Activated CD4-positive, alpha-beta memory T cell treated with anti-CD3 and anti-CD28 coated beads, Interleukin-2, amount 10 ng/mL, durations not matched to agents 7 days and 5 days (primary cell): ENCODE data around the gene SERBP1. TPM values are rescaled to one million over a fixed set of nuclear protein-coding genes. Genes with fewer than 3 reads are reported as not detected.

ENCODE experiments used
- CTCF ChIA-PET: fragments of 350-600 bp; sonication (Branson Sonifier 250); formaldehyde crosslinking; loops from one replicate; lab custom pipeline; 2021; ENCODE audit warnings: antibody characterized with exemption, inconsistent platforms; lab: Charles Lee
- POLR2A ChIA-PET: fragments of 350-600 bp; sonication (Branson Sonifier 250); formaldehyde crosslinking; loops from one replicate; lab custom pipeline; 2021; ENCODE audit warnings: antibody characterized with exemption; lab: Charles Lee
- DNase-seq: peaks from one replicate; pipeline ENCODE4 v3.0.0-alpha.2; 2020
- H3K27ac Mint-ChIP-seq: one replicate; pipeline ENCODE4 v1.8.0; 2021; ENCODE audit warnings: mild to moderate bottlenecking, mixed read lengths
- H3K27me3 Mint-ChIP-seq: one replicate; pipeline ENCODE4 v1.8.0; 2021; ENCODE audit warnings: mixed read lengths
- H3K36me3 Mint-ChIP-seq: one replicate; pipeline ENCODE4 v1.8.0; 2021; ENCODE audit warnings: low read depth, mixed read lengths
- H3K4me1 Mint-ChIP-seq: one replicate; pipeline ENCODE4 v1.8.0; 2021; ENCODE audit warnings: mixed read lengths
- H3K4me3 Mint-ChIP-seq: one replicate; pipeline ENCODE4 v1.8.0; 2021; ENCODE audit warnings: mild to moderate bottlenecking, mixed read lengths
- H3K9me3 Mint-ChIP-seq: one replicate; pipeline ENCODE4 v1.8.0; 2021; ENCODE audit warnings: mixed read lengths
- total RNA-seq, 2 experiments: library from RNA; stranded (reverse); gene quantifications; one replicate each; pipeline ENCODE4 v1.2.3, GENCODE V29; 2021

The SERBP1 gene
- total RNA-seq, 2 experiments from 2014 or later, result 213 to 219 TPM

GRCh38 chr1:67399199-67399993 lies 30.8 kb downstream of the SERBP1 start:
- CTCF ChIA-PET, result interaction anchor here (1.1 kb wide), 1 partner anchor 8 kb away, joined by 3 read pairs; no protein-coding TSS in a partner anchor

GRCh38 chr1:67394548-67394947 lies 35.7 kb downstream of the SERBP1 start:
- Mint-ChIP-seq H3K4me1 (peaks cover 5% of the 10 kb centered on the region), H3K9me3 (no peaks in the 10 kb centered on the region), H3K27ac (no peak overlapping the region), H3K36me3 (peaks cover 78% of the 10 kb centered on the region), H3K27me3 (no peaks in the 10 kb centered on the region), H3K4me3 (no peak overlapping the region)
- ChIA-PET POLR2A (interaction anchor here (1.0 kb wide), 1 partner anchor 12 kb away, joined by 3 read pairs; no protein-coding TSS in a partner anchor), CTCF (no interaction called here)
- no peak for DNase-seq

More at GRCh38 chr1:67399199-67399993, 30.8 kb downstream of the SERBP1 start:
- no peak overlapping the region for H3K4me3 Mint-ChIP-seq
- POLR2A ChIA-PET, result interaction anchor here (0.8 to 1.5 kb wide), 5 partner anchors 9 to 166 kb away, joined by 3 to 9 read pairs (median 3); no protein-coding TSS in a partner anchor
- no peak overlapping the region for H3K27ac Mint-ChIP-seq
- H3K9me3 Mint-ChIP-seq, result no peaks in the 10 kb centered on the region
- H3K27me3 Mint-ChIP-seq, result no peaks in the 10 kb centered on the region
- no peak for DNase-seq
- H3K4me1 Mint-ChIP-seq, result peaks cover 10% of the 10 kb centered on the region
- H3K36me3 Mint-ChIP-seq, result peaks cover 53% of the 10 kb centered on the region

DNA sequence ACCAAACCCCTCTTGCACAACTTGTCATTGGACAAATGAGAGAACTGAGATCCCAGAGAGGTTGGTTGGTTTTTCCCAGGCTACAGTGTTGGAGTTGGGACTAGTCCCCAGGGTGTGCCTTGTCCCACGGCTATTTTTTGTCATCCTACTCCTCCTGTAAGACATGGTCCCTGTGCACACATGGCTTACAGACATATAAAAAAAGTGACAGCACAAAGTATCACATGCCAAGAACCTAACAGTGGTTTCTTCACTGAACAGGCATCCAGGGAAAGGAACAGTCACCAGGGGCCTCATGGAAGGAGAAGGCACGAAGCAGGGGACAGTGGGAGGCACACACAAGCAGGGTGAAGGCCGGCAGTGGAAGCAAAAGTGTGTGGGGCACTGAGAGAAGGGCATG lies 36.5 kb downstream of the SERBP1 start:
- H3K9me3 Mint-ChIP-seq, result no peaks in the 10 kb centered on the region
- H3K4me3 Mint-ChIP-seq, result no peak overlapping the region
- peaks cover 74% of the 10 kb centered on the region for H3K36me3 Mint-ChIP-seq
- ChIA-PET CTCF (interaction anchor here (1.2 kb wide), 1 partner anchor 181 kb away, joined by 4 read pairs; no protein-coding TSS in a partner anchor), POLR2A (interaction anchor here (1.0 to 1.8 kb wide), 3 partner anchors 11 to 36 kb away, joined by 3 to 5 read pairs (median 4); partner anchors contain the start of gene SERBP1)
- H3K4me1 Mint-ChIP-seq, result peaks cover 1% of the 10 kb centered on the region
- H3K27me3 Mint-ChIP-seq, result no peaks in the 10 kb centered on the region
- no peak for DNase-seq
- H3K27ac Mint-ChIP-seq, result no peak overlapping the region

GRCh38 chr1:67393240-67393639 lies 37.0 kb downstream of the SERBP1 start:
- no peaks in the 10 kb centered on the region for H3K27me3 Mint-ChIP-seq
- DNase-seq, result no peak
- no peak overlapping the region for H3K27ac Mint-ChIP-seq
- ChIA-PET POLR2A (interaction anchor here (0.8 to 1.8 kb wide), 3 partner anchors 35 to 64 kb away, joined by 3 to 5 read pairs (median 4); partner anchors contain the start of gene SERBP1), CTCF (interaction anchor here (1.2 kb wide), 1 partner anchor 180 kb away, joined by 4 read pairs; no protein-coding TSS in a partner anchor)
- peaks cover 69% of the 10 kb centered on the region for H3K36me3 Mint-ChIP-seq
- H3K9me3 Mint-ChIP-seq, result no peaks in the 10 kb centered on the region
- no peak overlapping the region for H3K4me3 Mint-ChIP-seq
- peaks cover 1% of the 10 kb centered on the region for H3K4me1 Mint-ChIP-seq

DNA sequence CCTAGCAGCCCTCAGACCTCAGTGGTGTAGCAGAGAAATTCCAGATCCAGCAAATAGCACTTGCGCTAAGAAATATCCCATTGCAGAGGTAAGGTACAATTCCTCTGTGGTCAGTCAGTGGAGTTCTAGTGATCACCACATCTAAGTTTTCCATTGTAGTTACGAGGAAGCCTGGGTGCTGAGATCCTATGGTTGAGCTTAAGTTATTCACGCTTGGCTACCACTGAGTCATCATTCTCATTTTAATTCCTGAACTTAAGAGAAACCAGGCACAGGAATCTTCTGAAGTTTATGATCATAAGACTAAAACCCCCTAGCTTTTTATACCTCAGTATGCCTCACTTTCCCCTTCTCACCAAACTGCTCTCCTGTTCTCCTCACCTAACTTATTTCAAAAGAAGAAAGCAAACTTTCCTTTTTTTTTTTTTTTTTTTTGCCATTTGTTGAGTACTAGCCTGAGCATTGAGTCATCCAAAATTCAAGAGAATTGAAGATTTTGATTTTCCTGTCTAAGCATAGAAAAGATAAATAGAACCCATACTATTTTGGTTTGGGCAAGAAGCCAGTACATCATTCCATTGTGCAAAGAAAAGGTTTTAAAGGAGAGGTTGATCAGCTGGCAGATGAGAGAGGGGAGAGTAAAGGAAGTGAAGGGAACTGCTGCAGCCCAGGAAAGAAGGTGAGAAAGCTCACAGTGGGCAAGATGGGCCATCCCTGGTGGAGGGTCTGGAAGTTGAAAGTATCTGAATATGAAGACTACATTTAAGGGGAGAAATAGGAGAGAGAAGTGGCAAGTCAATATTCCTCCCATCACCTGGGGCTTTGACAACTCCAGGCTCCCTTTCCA lies 39.9 kb downstream of the SERBP1 start:
- DNase-seq, result no peak
- Mint-ChIP-seq H3K9me3 (peaks cover 3% of the 10 kb centered on the region), H3K27ac (no peak overlapping the region), H3K4me1 (no peaks in the 10 kb centered on the region), H3K27me3 (no peaks in the 10 kb centered on the region), H3K4me3 (no peak overlapping the region), H3K36me3 (peaks cover 52% of the 10 kb centered on the region)
- CTCF ChIA-PET, result interaction anchor here (0.6 to 1.1 kb wide), 2 partner anchors 38 to 659 kb away, joined by 3 to 4 read pairs; no protein-coding TSS in a partner anchor
- POLR2A ChIA-PET, result interaction anchor here (0.9 kb wide), 1 partner anchor 11 kb away, joined by 3 read pairs; no protein-coding TSS in a partner anchor

- Mint-ChIP-seq H3K27ac (no peak overlapping the region), H3K4me3 (no peak overlapping the region), H3K27me3 (no peaks in the 10 kb centered on the region), H3K4me1 (no peaks in the 10 kb centered on the region), H3K9me3 (peaks cover 35% of the 10 kb centered on the region), H3K36me3 (peaks cover 72% of the 10 kb centered on the region)
- ChIA-PET POLR2A (no interaction called here), CTCF (no interaction called here)
- no peak for DNase-seq
These were observed 46.1 kb downstream of the SERBP1 start for GRCh38 chr1:67383999-67384638.

DNA sequence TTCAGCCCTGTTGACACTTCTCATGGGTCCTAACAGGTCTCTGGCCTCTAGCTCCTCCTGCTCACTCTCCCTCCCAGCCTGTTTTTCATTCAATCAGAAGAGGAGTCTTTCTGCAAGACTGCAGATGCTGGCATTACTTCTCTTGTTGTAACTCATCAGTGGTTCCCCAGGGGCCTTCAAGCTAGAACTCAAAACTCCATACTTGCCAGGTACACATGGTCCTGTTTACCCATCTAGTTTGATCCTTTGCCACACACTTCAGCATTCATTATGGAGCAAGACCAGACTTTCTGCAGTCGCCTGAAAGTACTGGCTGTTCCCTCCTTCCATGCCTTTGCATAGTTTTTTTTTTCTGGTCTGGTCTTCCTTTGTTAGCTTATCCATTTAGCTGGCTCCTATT lies 47.9 kb downstream of the SERBP1 start:
- no peaks in the 10 kb centered on the region for H3K27me3 Mint-ChIP-seq
- H3K4me3 Mint-ChIP-seq, result no peak overlapping the region
- H3K4me1 Mint-ChIP-seq, result peaks cover 3% of the 10 kb centered on the region
- CTCF ChIA-PET, result interaction anchor here (0.7 kb wide), 1 partner anchor 33 kb away, joined by 4 read pairs; no protein-coding TSS in a partner anchor
- peaks cover 35% of the 10 kb centered on the region for H3K9me3 Mint-ChIP-seq
- peaks cover 85% of the 10 kb centered on the region for H3K36me3 Mint-ChIP-seq
- POLR2A ChIA-PET, result interaction anchor here (0.9 kb wide), 1 partner anchor 12 kb away, joined by 3 read pairs; no protein-coding TSS in a partner anchor
- no peak for DNase-seq
- H3K27ac Mint-ChIP-seq, result no peak overlapping the region

DNA sequence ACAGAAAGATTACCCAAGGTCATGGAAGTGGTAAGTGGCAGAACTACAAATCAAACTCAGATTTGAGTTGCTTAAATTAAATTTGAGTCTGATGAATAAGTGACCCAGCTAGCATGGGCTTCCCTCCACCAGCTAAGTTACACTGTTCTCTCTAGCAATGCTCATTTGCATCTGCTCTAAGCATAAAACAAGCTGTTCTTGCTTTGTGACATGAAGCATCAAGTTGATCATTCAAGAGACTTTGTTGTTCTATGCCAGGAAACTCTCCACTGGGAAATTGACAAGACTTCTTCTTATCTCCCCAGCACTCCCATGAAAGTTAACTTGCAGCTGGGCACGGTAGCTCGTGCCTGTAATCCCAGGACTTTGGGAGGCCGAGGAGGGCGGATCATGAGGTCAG lies 49.0 kb downstream of the SERBP1 start:
- no peak overlapping the region for H3K27ac Mint-ChIP-seq
- peaks cover 35% of the 10 kb centered on the region for H3K9me3 Mint-ChIP-seq
- DNase-seq, result no peak
- no peaks in the 10 kb centered on the region for H3K27me3 Mint-ChIP-seq
- ChIA-PET CTCF (interaction anchor here (0.7 kb wide), 1 partner anchor 10 kb away, joined by 3 read pairs; no protein-coding TSS in a partner anchor), POLR2A (no interaction called here)
- H3K4me1 Mint-ChIP-seq, result peaks cover 14% of the 10 kb centered on the region
- peaks cover 91% of the 10 kb centered on the region for H3K36me3 Mint-ChIP-seq
- no peak overlapping the region for H3K4me3 Mint-ChIP-seq

GRCh38 chr1:67377253-67377652 lies 52.9 kb downstream of the SERBP1 start:
- CTCF ChIA-PET, result no interaction called here
- POLR2A ChIA-PET, result no interaction called here
- H3K27me3 Mint-ChIP-seq, result no peaks in the 10 kb centered on the region

GRCh38 chr1:67376381-67376780 lies 53.8 kb downstream of the SERBP1 start:
- no peak for DNase-seq
- H3K4me3 Mint-ChIP-seq, result no peak overlapping the region
- H3K27me3 Mint-ChIP-seq, result no peaks in the 10 kb centered on the region
- H3K27ac Mint-ChIP-seq, result no peak overlapping the region
- ChIA-PET CTCF (no interaction called here), POLR2A (no interaction called here)
- peaks cover 18% of the 10 kb centered on the region for H3K4me1 Mint-ChIP-seq
- peaks cover 84% of the 10 kb centered on the region for H3K36me3 Mint-ChIP-seq
- no peaks in the 10 kb centered on the region for H3K9me3 Mint-ChIP-seq

More at GRCh38 chr1:67377253-67377652, 52.9 kb downstream of the SERBP1 start:
- Mint-ChIP-seq H3K27ac (peak overlapping the region; percentile 35), H3K4me1 (peaks cover 18% of the 10 kb centered on the region), H3K36me3 (peaks cover 83% of the 10 kb centered on the region), H3K9me3 (peaks cover 4% of the 10 kb centered on the region), H3K4me3 (no peak overlapping the region)
- no peak for DNase-seq

DNA sequence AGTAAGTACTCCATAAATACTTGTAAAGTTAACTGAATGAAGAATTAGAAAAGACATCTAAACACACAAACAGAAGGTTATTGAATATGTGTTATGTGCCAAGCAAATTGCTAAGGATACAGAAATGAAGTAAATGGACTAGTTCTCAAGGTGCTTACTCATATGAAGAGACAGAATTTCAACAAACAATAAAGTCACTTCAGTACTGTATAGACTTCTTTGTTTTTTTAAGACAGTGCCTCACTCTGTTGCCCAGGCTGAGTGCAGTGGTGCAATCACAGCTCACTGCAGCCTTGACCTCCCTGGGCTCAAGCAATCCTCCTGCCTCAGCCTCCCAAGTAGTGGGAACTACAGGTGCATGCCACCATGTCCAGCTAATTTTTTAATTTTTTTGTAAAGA lies 57.3 kb downstream of the SERBP1 start:
- H3K4me1 Mint-ChIP-seq, result peaks cover 18% of the 10 kb centered on the region
- DNase-seq, result no peak
- H3K9me3 Mint-ChIP-seq, result no peaks in the 10 kb centered on the region
- no peak overlapping the region for H3K4me3 Mint-ChIP-seq
- CTCF ChIA-PET, result no interaction called here
- POLR2A ChIA-PET, result interaction anchor here (0.9 kb wide), 1 partner anchor 57 kb away, joined by 3 read pairs; the partner anchor contains the start of gene SERBP1
- H3K36me3 Mint-ChIP-seq, result peaks cover 85% of the 10 kb centered on the region
- no peak overlapping the region for H3K27ac Mint-ChIP-seq
- no peaks in the 10 kb centered on the region for H3K27me3 Mint-ChIP-seq

GRCh38 chr1:67372136-67372535 lies 58.1 kb downstream of the SERBP1 start:
- POLR2A ChIA-PET, result no interaction called here
- H3K9me3 Mint-ChIP-seq, result no peaks in the 10 kb centered on the region
- H3K27ac Mint-ChIP-seq, result no peak overlapping the region
- peaks cover 83% of the 10 kb centered on the region for H3K36me3 Mint-ChIP-seq
- CTCF ChIA-PET, result no interaction called here
- H3K27me3 Mint-ChIP-seq, result no peaks in the 10 kb centered on the region
- no peak for DNase-seq
- peaks cover 14% of the 10 kb centered on the region for H3K4me1 Mint-ChIP-seq
- H3K4me3 Mint-ChIP-seq, result no peak overlapping the region
